Measurements from ENCODE around the gene ZNF441.

DNA sequence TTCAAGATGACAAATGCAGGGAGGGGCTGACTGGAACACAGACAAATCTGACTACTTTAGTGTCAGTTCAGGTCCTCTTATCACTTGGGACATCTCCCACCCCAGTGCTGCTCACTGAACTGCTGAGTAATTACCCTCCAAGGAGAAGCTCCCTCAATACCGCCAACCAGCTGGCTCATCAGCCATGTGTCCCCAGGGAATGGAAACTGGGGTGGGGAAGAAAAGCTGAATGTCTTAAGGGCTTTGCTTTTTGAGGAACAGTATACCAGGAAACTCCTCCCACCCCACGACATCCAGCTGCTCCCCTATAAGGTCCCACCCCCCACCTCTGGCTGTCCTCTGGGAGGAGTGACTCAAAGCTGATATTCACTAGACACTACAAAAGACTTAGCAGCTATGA is 30.1 kb upstream of the ZNF441 start:
- TF ChIP-seq POLR2A (IDR thresholded peaks at IDR 0.05; ENCODE audit: extremely low read depth, insufficient read length) (no peak), CTCF (IDR thresholded peaks at IDR 0.05; ENCODE audit: low read depth, low read length) (no peak), MAX (IDR thresholded peaks at IDR 0.05; ENCODE audit: low read depth, low read length) (peak; percentile 61), MYC (IDR thresholded peaks at IDR 0.05; ENCODE audit: low read depth, low read length) (0 out of 2 replicates have a peak, but pooled peaks have one; percentile 36)

Data from NB4 (cell line).